SH-SY5Y (cell line): ENCODE measurements around the gene CALU.

Experiments used
- GATA2 ChIP-seq: IDR thresholded peaks from 2 replicates; pipeline ENCODE4 v1.6.1; 2011; ENCODE audit warnings: mild to moderate bottlenecking, low read depth, low read length
- GATA3 ChIP-seq: IDR thresholded peaks from 2 replicates; pipeline ENCODE4 v1.6.1; 2011; ENCODE audit warnings: low read depth, mild to moderate bottlenecking, low read length, moderate library complexity

DNA sequence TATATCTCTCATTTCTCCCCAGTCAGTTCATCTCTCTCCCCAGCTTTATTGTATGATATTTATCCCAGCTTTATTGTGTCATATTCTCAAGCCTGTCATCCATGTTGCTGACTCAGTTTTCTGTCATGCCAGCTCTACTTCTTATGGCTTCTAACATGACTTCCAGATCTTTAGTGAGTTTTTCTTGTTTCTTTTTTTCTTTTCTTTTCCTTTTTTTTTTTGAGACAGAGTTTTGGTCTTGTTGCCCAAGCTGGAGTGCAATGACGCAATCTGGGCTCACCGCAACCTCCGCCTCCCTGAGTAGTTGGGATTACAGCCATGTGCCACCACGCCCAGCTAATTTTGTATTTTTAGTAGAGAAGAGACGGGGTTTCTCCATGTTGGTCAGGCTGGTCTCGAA is 28.7 kb upstream of the CALU start:
- TF ChIP-seq GATA3 (no peak), GATA2 (no peak)
